IMR-90 (cell line): ENCODE data around the gene SLC44A1. TPM values are rescaled to one million over a fixed set of nuclear protein-coding genes. Genes with fewer than 3 reads are reported as not detected.

Source experiments
- ATAC-seq: fragments of 200-7000 bp; cut with Tn5 transposase; 2 replicates; pipeline ENCODE4 v1.9.1; 2020; ENCODE audit warnings: low read depth, mild to moderate bottlenecking, moderate library complexity
- BruUV-seq: library from RNA; stranded (reverse); fragments of 400-500 nt; replicated peaks from 2 replicates; lab custom pipeline; 2021; lab: Mats Ljungman, UMichigan
- CTCF ChIA-PET: fragments of 300-600 bp; formaldehyde crosslinking; extraction: SDS; loops from one replicate; lab custom pipeline; 2021; ENCODE audit warnings: antibody characterized with exemption; lab: Yijun Ruan, JAX
- POLR2A ChIA-PET: fragments of 300-600 bp; sonication (Branson Sonifier 250); formaldehyde crosslinking; loops from one replicate; lab custom pipeline; 2022; ENCODE audit warnings: antibody characterized with exemption; ENCODE audit not compliant: unreplicated experiment; lab: Charles Lee
- DNase-seq: peaks from one replicate; pipeline ENCODE4 v3.0.0; 2013
- H2AFZ ChIP-seq: replicated peaks from 2 replicates; pipeline ENCODE3; 2013; ENCODE audit warnings: low read length, mild to moderate bottlenecking; ENCODE audit not compliant: poor library complexity
- H2AK5ac ChIP-seq: 2 replicates; pipeline ENCODE4 v1.6.1; 2013; ENCODE audit warnings: low read depth, low read length, inconsistent platforms
- H2AK9ac ChIP-seq: replicated peaks from 2 replicates; pipeline ENCODE3; 2013; ENCODE audit warnings: mild to moderate bottlenecking, low read depth, low read length, moderate library complexity; ENCODE audit not compliant: poor library complexity
- H2BK120ac ChIP-seq: 2 replicates; pipeline ENCODE4 v1.6.1; 2013; ENCODE audit warnings: low read depth, low read length, inconsistent platforms
- H2BK15ac ChIP-seq: 3 replicates; pipeline ENCODE4 v1.6.1; 2013; ENCODE audit warnings: low read depth, low read length, inconsistent platforms
- H2BK20ac ChIP-seq: 2 replicates; pipeline ENCODE4 v1.6.1; 2013; ENCODE audit warnings: low read depth, mild to moderate bottlenecking, inconsistent platforms, low read length, moderate library complexity
- H2BK5ac ChIP-seq: 2 replicates; pipeline ENCODE4 v1.6.1; 2013; ENCODE audit warnings: mild to moderate bottlenecking, low read depth, low read length, inconsistent platforms; ENCODE audit not compliant: poor library complexity, severe bottlenecking
- H3K14ac ChIP-seq: replicated peaks from 2 replicates; pipeline ENCODE4 v1.6.1; 2013; ENCODE audit warnings: low read depth, low read length, inconsistent platforms
- H3K18ac ChIP-seq: 2 replicates; pipeline ENCODE4 v1.6.1; 2013; ENCODE audit warnings: low read depth, low read length, control low read depth
- H3K23ac ChIP-seq: 2 replicates; pipeline ENCODE4 v1.6.1; 2013; ENCODE audit warnings: low read depth, low read length, inconsistent platforms
- H3K27ac ChIP-seq: 2 replicates; pipeline ENCODE4 v1.5.1; 2013; ENCODE audit warnings: mild to moderate bottlenecking, control low read depth, low read length; ENCODE audit not compliant: insufficient read depth
- H3K27me3 ChIP-seq: 2 replicates; pipeline ENCODE4 v1.6.1; 2013; ENCODE audit warnings: low read length; ENCODE audit not compliant: control insufficient read depth, insufficient read depth
- H3K36me3 ChIP-seq: 2 replicates; pipeline ENCODE4 v1.6.1; 2013; ENCODE audit warnings: low read length, mixed read lengths; ENCODE audit not compliant: control insufficient read depth, insufficient read depth
- H3K4ac ChIP-seq: 2 replicates; pipeline ENCODE4 v1.6.1; 2013; ENCODE audit warnings: low read depth, low read length, inconsistent platforms
- H3K4me1 ChIP-seq: 2 replicates; pipeline ENCODE4 v1.6.1; 2013; ENCODE audit warnings: low read length, mixed read lengths; ENCODE audit not compliant: control insufficient read depth, insufficient read depth
- H3K4me2 ChIP-seq: 2 replicates; pipeline ENCODE4 v1.6.1; 2013; ENCODE audit warnings: low read depth, mild to moderate bottlenecking, control low read depth, low read length, moderate library complexity
- H3K4me3 ChIP-seq: 2 replicates; pipeline ENCODE4 v1.5.1; 2013; ENCODE audit warnings: low read depth, mild to moderate bottlenecking, control low read depth, low read length, moderate library complexity; ENCODE audit not compliant: insufficient read depth
- H3K56ac ChIP-seq: 2 replicates; pipeline ENCODE4 v1.6.1; 2013; ENCODE audit warnings: low read length, inconsistent platforms; ENCODE audit not compliant: insufficient read depth; ENCODE audit errors: extremely low read depth
- H3K79me1 ChIP-seq, 2 experiments: 2 replicates each; pipeline ENCODE4 v1.6.1; 2013; ENCODE audit warnings: low read length in 2 of 2, inconsistent platforms in 1 of 2, low read depth in 1 of 2
- H3K9ac ChIP-seq: 2 replicates; pipeline ENCODE4 v1.6.1; 2013; ENCODE audit warnings: low read depth, low read length, control low read depth
- H3K9me1 ChIP-seq: 2 replicates; pipeline ENCODE4 v1.6.1; 2013; ENCODE audit warnings: low read length, inconsistent platforms; ENCODE audit not compliant: insufficient read depth
- H3K9me3 ChIP-seq: 2 replicates; pipeline ENCODE4 v1.6.1; 2013; ENCODE audit warnings: low read length; ENCODE audit not compliant: control insufficient read depth, insufficient read depth
- H4K20me1 ChIP-seq: 2 replicates; pipeline ENCODE4 v1.6.1; 2013; ENCODE audit warnings: low read length, inconsistent platforms; ENCODE audit not compliant: insufficient read depth
- H4K5ac ChIP-seq: 2 replicates; pipeline ENCODE4 v1.6.1; 2013; ENCODE audit warnings: mild to moderate bottlenecking, low read depth, low read length, control low read depth
- H4K8ac ChIP-seq, 2 experiments: 2 replicates each; pipeline ENCODE4 v1.6.1; 2013; ENCODE audit warnings: low read depth in 2 of 2, low read length in 2 of 2, control low read depth in 1 of 2, inconsistent platforms in 1 of 2
- H4K91ac ChIP-seq: 2 replicates; pipeline ENCODE4 v1.6.1; 2013; ENCODE audit warnings: low read depth, low read length, inconsistent platforms; ENCODE audit not compliant: insufficient read depth
- BHLHE40 ChIP-seq: fragments of 150-350 bp; IDR thresholded peaks from 2 replicates; pipeline ENCODE4 v1.6.1; 2016; ENCODE audit warnings: mild to moderate bottlenecking, low read depth, low read length
- CEBPB ChIP-seq: IDR thresholded peaks from 2 replicates; pipeline ENCODE4 v1.6.1; 2012; ENCODE audit warnings: low read depth, low read length, improper control_type of control experiment
- MAFK ChIP-seq: IDR thresholded peaks from 2 replicates; pipeline ENCODE4 v1.6.1; 2012; ENCODE audit warnings: low read depth, low read length, improper control_type of control experiment
- MXI1 ChIP-seq: IDR thresholded peaks from 2 replicates; pipeline ENCODE4 v1.6.1; 2012; ENCODE audit warnings: low read depth, mild to moderate bottlenecking, low read length, moderate library complexity, borderline replicate concordance
- WGBS, 2 experiments: methylation state at CpG; one replicate each; pipeline versions ENCODE4 v1.1.5 to v1.1.7; 2013; ENCODE audit warnings: missing lambda C conversion rate in 2 of 2; ENCODE audit not compliant: insufficient read length in 1 of 2; ENCODE audit errors: extremely low coverage in 2 of 2; 5-methylcytosine and 5-hydroxymethylcytosine counted together
- dilution Hi-C: fragments of 300-500 bp; cut with HindIII; formaldehyde crosslinking; loops from one replicate; pipeline ENCODE4 v1.14.3; 2018; ENCODE audit warnings: low sequenced_read_pairs; ENCODE audit not compliant: unreplicated experiment
- in situ Hi-C: fragments of 300-500 bp; cut with MboI; formaldehyde crosslinking; loops from 3 replicates; pipeline ENCODE4 v1.14.3; 2019; ENCODE audit warnings: low sequenced_read_pairs, inconsistent platforms, mixed read lengths
- intact Hi-C: fragments of 100-400 bp; cut with micrococcal nuclease; formaldehyde crosslinking; loops from 2 replicates; pipeline ENCODE4 v1.10.0; 2022
- polyA plus RNA-seq, 3 experiments: library from polyadenylated mRNA; depleted of rRNA; stranded (reverse); fragments of >200 nt; gene quantifications; 2 replicates each; pipeline ENCODE4 v1.2.3, GENCODE V29; 2012; ENCODE audit warnings: low replicate concordance in 1 of 3
- total RNA-seq: library from RNA; depleted of rRNA; stranded (reverse); fragments of >200 nt; gene quantifications from 2 replicates; pipeline ENCODE4 v1.2.3, GENCODE V29; 2012
- TF ChIP-seq, protein P1 (sequence below): conservative IDR thresholded peaks from 2 replicates; pipeline ENCODE4 v1.5.1; 2012; ENCODE audit warnings: mild to moderate bottlenecking, low read depth, low read length, improper control_type of control experiment
- TF ChIP-seq, protein P2 (sequence below): fragments of 150-350 bp; IDR thresholded peaks from 2 replicates; pipeline ENCODE4 v1.6.1; 2017; ENCODE audit warnings: mild to moderate bottlenecking, antibody characterized with exemption, low read length, low read depth

The SLC44A1 gene
- total and polyA plus RNA-seq, 2 of the 4 experiments (the other 2 are of a cell fraction), result 5.2 to 21.7 TPM

DNA sequence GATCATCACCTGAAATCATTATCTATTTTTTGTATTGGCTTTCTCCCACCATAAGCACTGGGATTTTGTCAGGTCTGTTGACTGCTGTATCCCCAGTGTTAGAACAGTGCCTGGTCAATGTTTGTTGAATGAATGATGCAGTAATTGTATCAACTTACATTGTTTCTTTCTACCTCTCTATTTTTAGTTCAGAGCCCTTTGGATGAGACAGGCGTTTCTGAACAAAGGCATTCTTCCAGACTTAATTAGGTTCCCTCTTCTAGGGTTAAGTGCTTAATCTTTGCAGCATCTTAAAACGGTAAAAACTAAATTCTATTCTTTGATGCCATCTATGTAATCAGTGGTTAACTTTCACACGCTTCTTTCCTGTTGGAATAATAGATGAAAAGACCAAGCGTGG is 26.3 kb downstream of the SLC44A1 start:
- no peaks in the 10 kb centered on the region for H3K9me3 ChIP-seq
- no peak overlapping the region for H2BK15ac ChIP-seq
- H3K4ac ChIP-seq, result no peak overlapping the region
- H3K9me1 ChIP-seq, result no peaks in the 10 kb centered on the region
- no peak for ATAC-seq
- H4K5ac ChIP-seq, result no peak overlapping the region
- H2BK5ac ChIP-seq, result no peak overlapping the region
- no CpG with 5 or more reads among the region's 4 CpGs for WGBS, 2 experiments
- in situ Hi-C loops (no loop called here), dilution Hi-C loops (no loop called here), intact Hi-C loops (no loop called here)
- no peak overlapping the region for H2BK120ac ChIP-seq
- no peak overlapping the region for H2AK5ac ChIP-seq
- no peak overlapping the region for H3K56ac ChIP-seq
- no TSS peak for BruUV-seq
- no peaks in the 10 kb centered on the region for H3K27me3 ChIP-seq
- H3K36me3 ChIP-seq, result no peaks in the 10 kb centered on the region
- peaks cover 13 to 16% of the 10 kb centered on the region in 2 experiments; a peak in 2 of 4 replicates for H3K79me1 ChIP-seq
- H3K4me2 ChIP-seq, result no peak overlapping the region
- no peaks in the 10 kb centered on the region for H3K4me1 ChIP-seq
- no peak overlapping the region for H2AFZ ChIP-seq
- H4K20me1 ChIP-seq, result no peaks in the 10 kb centered on the region; the same call in 1 of the 2 replicates
- POLR2A ChIA-PET, result no interaction called here
- no peak overlapping the region for H2BK20ac ChIP-seq
- TF ChIP-seq, protein P1, sequence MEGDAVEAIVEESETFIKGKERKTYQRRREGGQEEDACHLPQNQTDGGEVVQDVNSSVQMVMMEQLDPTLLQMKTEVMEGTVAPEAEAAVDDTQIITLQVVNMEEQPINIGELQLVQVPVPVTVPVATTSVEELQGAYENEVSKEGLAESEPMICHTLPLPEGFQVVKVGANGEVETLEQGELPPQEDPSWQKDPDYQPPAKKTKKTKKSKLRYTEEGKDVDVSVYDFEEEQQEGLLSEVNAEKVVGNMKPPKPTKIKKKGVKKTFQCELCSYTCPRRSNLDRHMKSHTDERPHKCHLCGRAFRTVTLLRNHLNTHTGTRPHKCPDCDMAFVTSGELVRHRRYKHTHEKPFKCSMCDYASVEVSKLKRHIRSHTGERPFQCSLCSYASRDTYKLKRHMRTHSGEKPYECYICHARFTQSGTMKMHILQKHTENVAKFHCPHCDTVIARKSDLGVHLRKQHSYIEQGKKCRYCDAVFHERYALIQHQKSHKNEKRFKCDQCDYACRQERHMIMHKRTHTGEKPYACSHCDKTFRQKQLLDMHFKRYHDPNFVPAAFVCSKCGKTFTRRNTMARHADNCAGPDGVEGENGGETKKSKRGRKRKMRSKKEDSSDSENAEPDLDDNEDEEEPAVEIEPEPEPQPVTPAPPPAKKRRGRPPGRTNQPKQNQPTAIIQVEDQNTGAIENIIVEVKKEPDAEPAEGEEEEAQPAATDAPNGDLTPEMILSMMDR, result no peak
- TF ChIP-seq MXI1 (no peak), MAFK (no peak), BHLHE40 (no peak), CEBPB (no peak)
- TF ChIP-seq, protein P2, sequence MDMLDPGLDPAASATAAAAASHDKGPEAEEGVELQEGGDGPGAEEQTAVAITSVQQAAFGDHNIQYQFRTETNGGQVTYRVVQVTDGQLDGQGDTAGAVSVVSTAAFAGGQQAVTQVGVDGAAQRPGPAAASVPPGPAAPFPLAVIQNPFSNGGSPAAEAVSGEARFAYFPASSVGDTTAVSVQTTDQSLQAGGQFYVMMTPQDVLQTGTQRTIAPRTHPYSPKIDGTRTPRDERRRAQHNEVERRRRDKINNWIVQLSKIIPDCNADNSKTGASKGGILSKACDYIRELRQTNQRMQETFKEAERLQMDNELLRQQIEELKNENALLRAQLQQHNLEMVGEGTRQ, result no peak
- no peak overlapping the region for H3K14ac ChIP-seq
- H4K91ac ChIP-seq, result no peak overlapping the region
- no peak overlapping the region for H3K4me3 ChIP-seq
- no peak overlapping the region for H4K8ac ChIP-seq
- no peak overlapping the region for H2AK9ac ChIP-seq
- no peak overlapping the region for H3K18ac ChIP-seq
- H3K23ac ChIP-seq, result no peak overlapping the region
- H3K27ac ChIP-seq, result no peak overlapping the region
- no peak for DNase-seq
- CTCF ChIA-PET, result no interaction called here
- H3K9ac ChIP-seq, result no peak overlapping the region
